ENCODE data around the gene RAB3B. TPM values are rescaled to one million over a fixed set of nuclear protein-coding genes. Genes with fewer than 3 reads are reported as not detected.

The RAB3B gene
- total and polyA plus RNA-seq, 9 of the 15 experiments (the other 6 are each of a cell fraction or from before 2014, with no cell fraction given) = 0.07 to 0.47 (median 0.27) TPM

GRCh38 chr1:51998701-51999100 is 8.2 kb upstream of the RAB3B start:
- Histone ChIP-seq H3K9me1 (ENCODE audit: control insufficient read depth, insufficient read depth, low read length) (no peaks in the 10 kb centered on the region), H3K4me1 (replicated peaks in 1 of 2; ENCODE audit: control insufficient read depth in 2 of 2, insufficient read depth in 2 of 2, low read length in 2 of 2) (no peaks in the 10 kb centered on the region), H3K79me2 (ENCODE audit: control insufficient read depth, insufficient read depth, low read length) (no peaks in the 10 kb centered on the region), H3K4me3 (no peak overlapping the region), H2AFZ (ENCODE audit: low read depth, low read length) (no peak overlapping the region), H3K27me3 (ENCODE audit: control insufficient read depth in 2 of 2, insufficient read depth in 2 of 2, low read length in 2 of 2) (peaks cover 9 to 10% of the 10 kb centered on the region in 2 experiments; a peak in 4 of 5 replicates), H3K36me3 (ENCODE audit: control insufficient read depth, insufficient read depth, low read length) (no peaks in the 10 kb centered on the region), H3K4me2 (ENCODE audit: insufficient read depth, low read length) (no peak overlapping the region), H3K27ac (ENCODE audit: extremely low read depth, low read depth, low read length) (no peak overlapping the region), H4K20me1 (replicated peaks; ENCODE audit: control insufficient read depth, insufficient read depth, low read length) (no peaks in the 10 kb centered on the region), H3K9me3 (replicated peaks; ENCODE audit: control insufficient read depth, insufficient read depth, low read depth, low read length) (no peaks in the 10 kb centered on the region), H3K9ac (ENCODE audit: insufficient read depth in 1 of 2, low read depth in 2 of 2, low read length in 2 of 2) (no peak overlapping the region)
- intact Hi-C loops (cut with micrococcal nuclease) (no loop called here), in situ Hi-C loops (cut with MboI) (loop anchor here (5.0 to 10.0 kb wide), 2 partner anchors 64 to 101 kb away; no protein-coding TSS in a partner anchor)
- no peak for TF ChIP-seq NELFE (IDR thresholded peaks at IDR 0.05; ENCODE audit: insufficient read depth, insufficient read length)
- POLR2A ChIA-PET = interaction anchor here (1.1 kb wide), 1 partner anchor 121 kb away, joined by 3 read pairs; no protein-coding TSS in a partner anchor
- no TSS peak for BruUV-seq (replicated peaks)
- peak in 1 of 4 experiments; percentile 4 for DNase-seq (ENCODE audit: extremely low read depth in 1 of 4, low spot score in 3 of 4)
- WGBS (ENCODE audit: insufficient coverage, low coverage, missing lambda C conversion rate) = 8% methylated on average over 1 of the region's 1 CpG
- ATAC-seq = no peak
- CTCF ChIA-PET (ENCODE audit: low intra/inter-chr PET ratio) = no interaction called here
- FAIRE-seq = no peak

GRCh38 chr1:51997974-51998382 is 7.5 kb upstream of the RAB3B start:
- WGBS (ENCODE audit: insufficient coverage, low coverage, missing lambda C conversion rate) = 20% methylated on average over 4 of the region's 5 CpGs
- in situ Hi-C loops (cut with MboI) = loop anchor here (5.0 to 10.0 kb wide), 2 partner anchors 63 to 101 kb away; no protein-coding TSS in a partner anchor
- FAIRE-seq (no peak), DNase-seq (ENCODE audit: extremely low read depth in 1 of 4, low spot score in 3 of 4) (peak in 1 of 4 experiments; percentile 4), ATAC-seq (no peak)
- Histone ChIP-seq H3K9ac (ENCODE audit: insufficient read depth in 1 of 2, low read depth in 2 of 2, low read length in 2 of 2) (no peak overlapping the region), H3K9me1 (ENCODE audit: control insufficient read depth, insufficient read depth, low read length) (no peaks in the 10 kb centered on the region), H4K20me1 (replicated peaks; ENCODE audit: control insufficient read depth, insufficient read depth, low read length) (no peaks in the 10 kb centered on the region), H3K79me2 (ENCODE audit: control insufficient read depth, insufficient read depth, low read length) (no peaks in the 10 kb centered on the region), H3K27ac (ENCODE audit: extremely low read depth, low read depth, low read length) (no peak overlapping the region), H3K4me1 (replicated peaks in 1 of 2; ENCODE audit: control insufficient read depth in 2 of 2, insufficient read depth in 2 of 2, low read length in 2 of 2) (no peaks in the 10 kb centered on the region), H3K4me3 (no peak overlapping the region), H3K4me2 (ENCODE audit: insufficient read depth, low read length) (no peak overlapping the region), H3K9me3 (replicated peaks; ENCODE audit: control insufficient read depth, insufficient read depth, low read depth, low read length) (no peaks in the 10 kb centered on the region), H2AFZ (ENCODE audit: low read depth, low read length) (no peak overlapping the region), H3K27me3 (ENCODE audit: control insufficient read depth in 2 of 2, insufficient read depth in 2 of 2, low read length in 2 of 2) (peaks cover 13 to 16% of the 10 kb centered on the region in 2 experiments), H3K36me3 (ENCODE audit: control insufficient read depth, insufficient read depth, low read length) (no peaks in the 10 kb centered on the region)
- intact Hi-C loops (cut with micrococcal nuclease) = no loop called here
- BruUV-seq (replicated peaks) = no TSS peak
- CTCF ChIA-PET (ENCODE audit: low intra/inter-chr PET ratio) = no interaction called here
- POLR2A ChIA-PET = no interaction called here
- TF ChIP-seq NFE2L1 (tag; IDR thresholded peaks at IDR 0.05; ENCODE audit: borderline replicate concordance, low read depth) (no peak), ETV6 (IDR thresholded peaks at IDR 0.05; ENCODE audit: borderline replicate concordance in 1 of 2, low read depth in 2 of 2, low read length in 1 of 2) (no peak), ETV6 (CRISPR knock-in tag; IDR thresholded peaks at IDR 0.05; ENCODE audit: borderline replicate concordance) (no peak), SNAPC5 (CRISPR knock-in tag; IDR thresholded peaks at IDR 0.05) (no peak), ZNF766 (CRISPR knock-in tag; conservative IDR thresholded peaks at IDR 0.05) (no peak), ZFPM2 (CRISPR knock-in tag; IDR thresholded peaks at IDR 0.05) (no peak), BMI1 (IDR thresholded peaks at IDR 0.05; ENCODE audit: low read length) (no peak), OTX1 (CRISPR knock-in tag; IDR thresholded peaks at IDR 0.05) (no peak), SIRT6 (IDR thresholded peaks at IDR 0.05; ENCODE audit: low read depth, low read length) (no peak), ZNF76 (CRISPR knock-in tag; IDR thresholded peaks at IDR 0.05; ENCODE audit: borderline replicate concordance) (no peak), ZNF124 (CRISPR knock-in tag; IDR thresholded peaks at IDR 0.05) (no peak), ZBTB9 (CRISPR knock-in tag; IDR thresholded peaks at IDR 0.05) (no peak)
